NCI-H524 (cell line): ENCODE results near the gene MTMR3.

ENCODE experiments used
- DNase-seq, 2 experiments: peaks; one replicate each; lab custom pipeline; 2025; lab: John Stamatoyannopoulos, UW

MTMR3 gene

GRCh38 chr22:30002861-30003486 is 120.0 kb downstream of the MTMR3 start:
- no peak for DNase-seq

- DNase-seq: no peak
Observed at GRCh38 chr22:30004101-30004500, 121.1 kb downstream of the MTMR3 start.

- DNase-seq: peak; percentile 64 to 87
Observed at GRCh38 chr22:30004694-30005093, 121.7 kb downstream of the MTMR3 start.

GRCh38 chr22:30005213-30005857 is 122.4 kb downstream of the MTMR3 start:
- peak; percentile 80 to 81 for DNase-seq

- no peak for DNase-seq
Observed at GRCh38 chr22:30007361-30007760, 124.4 kb downstream of the MTMR3 start.

- no peak for DNase-seq
Observed at GRCh38 chr22:30008401-30008800, 125.4 kb downstream of the MTMR3 start.

GRCh38 chr22:30009478-30009877 is 126.5 kb downstream of the MTMR3 start:
- DNase-seq: no peak

GRCh38 chr22:30010789-30011405 is 127.9 kb downstream of the MTMR3 start:
- DNase-seq: no peak

- DNase-seq: no peak
Observed at GRCh38 chr22:30013201-30013600, 130.2 kb downstream of the MTMR3 start.

GRCh38 chr22:30014244-30014643 is 131.3 kb downstream of the MTMR3 start:
- DNase-seq: no peak

- no peak for DNase-seq
Observed at GRCh38 chr22:30015229-30015797, 132.3 kb downstream of the MTMR3 start.

- no peak for DNase-seq
Observed at GRCh38 chr22:30015846-30016245, 132.9 kb downstream of the MTMR3 start.

- DNase-seq: no peak
Observed at GRCh38 chr22:30016596-30016995, 133.6 kb downstream of the MTMR3 start.

- DNase-seq: no peak
Observed at GRCh38 chr22:30017375-30018223, 134.6 kb downstream of the MTMR3 start.

- no peak for DNase-seq
Observed at GRCh38 chr22:30020511-30020910, 137.5 kb downstream of the MTMR3 start.

GRCh38 chr22:30021338-30021737 is 138.4 kb downstream of the MTMR3 start:
- DNase-seq: no peak

GRCh38 chr22:30021881-30022619 is 139.1 kb downstream of the MTMR3 start:
- DNase-seq: no peak

GRCh38 chr22:30023099-30023660 is 140.2 kb downstream of the MTMR3 start:
- no peak for DNase-seq

GRCh38 chr22:30024231-30024630 is 141.3 kb downstream of the MTMR3 start:
- no peak for DNase-seq

- no peak for DNase-seq
Observed at GRCh38 chr22:30025221-30025620, 142.2 kb downstream of the MTMR3 start.

GRCh38 chr22:30026756-30027155 is 143.8 kb downstream of the MTMR3 start:
- no peak for DNase-seq
